GM12801 (cell line): ENCODE data around the gene PARVA.

Source experiments
- CTCF ChIP-seq: IDR thresholded peaks from one replicate; pipeline ENCODE4 v1.5.1; 2011; ENCODE audit warnings: control low read depth; ENCODE audit not compliant: insufficient read length; ENCODE audit errors: extremely low read depth

Gene PARVA

GRCh38 chr11:12460466-12460865, 83.1 kb downstream of the PARVA start:
- TF ChIP-seq CTCF, result no peak

- TF ChIP-seq CTCF, result no peak
Measured at GRCh38 chr11:12461516-12461915, 84.1 kb downstream of the PARVA start.

GRCh38 chr11:12464303-12464702, 86.9 kb downstream of the PARVA start:
- no peak for TF ChIP-seq CTCF

- TF ChIP-seq CTCF, result no peak
Measured at GRCh38 chr11:12465332-12465731, 88.0 kb downstream of the PARVA start.

GRCh38 chr11:12467610-12468009, 90.2 kb downstream of the PARVA start:
- no peak for TF ChIP-seq CTCF

- TF ChIP-seq CTCF, result no peak
Measured at GRCh38 chr11:12469451-12469850, 92.1 kb downstream of the PARVA start.

- no peak for TF ChIP-seq CTCF
Measured at GRCh38 chr11:12470236-12470635, 92.9 kb downstream of the PARVA start.
